CD4-positive, alpha-beta T cell (primary cell): ENCODE measurements around the gene RBM46. TPM values are rescaled to one million over a fixed set of nuclear protein-coding genes. Genes with fewer than 3 reads are reported as not detected.

Experiments used
- ATAC-seq: fragments of 200-7000 bp; cut with Tn5 transposase; one replicate; pipeline ENCODE4 v1.10.0; 2022; ENCODE audit warnings: mild to moderate bottlenecking; ENCODE audit not compliant: poor library complexity
- CTCF ChIA-PET: fragments of 350-600 bp; sonication (Branson Sonifier 250); formaldehyde crosslinking; loops from one replicate; lab custom pipeline; 2021; ENCODE audit warnings: antibody characterized with exemption, inconsistent platforms; lab: Charles Lee
- POLR2A ChIA-PET: fragments of 350-600 bp; sonication (Branson Sonifier 250); formaldehyde crosslinking; loops from one replicate; lab custom pipeline; 2021; ENCODE audit warnings: antibody characterized with exemption, inconsistent platforms; lab: Charles Lee
- DNase-seq, 14 experiments: peaks; one replicate each; pipeline ENCODE4 v3.0.0-alpha.2; 2013 to 2020; ENCODE audit warnings: mixed read lengths in 2 of 14
- H3K27ac ChIP-seq, 2 donors: one replicate each; pipeline versions ENCODE4 v1.5.1 to v1.7.0; 2013; ENCODE audit warnings: low read length in 2 of 2, low read depth in 1 of 2, mild to moderate bottlenecking in 1 of 2
- H3K27me3 ChIP-seq, 2 experiments: 1 replicate in 1 of 2; 2 replicates in 1 of 2; pipeline versions ENCODE4 v1.6.1 to v1.7.0; 2013; ENCODE audit warnings: low read length in 2 of 2, control low read depth in 1 of 2, mild to moderate bottlenecking in 1 of 2, moderate library complexity in 1 of 2; ENCODE audit not compliant: insufficient read depth in 2 of 2, control insufficient read depth in 1 of 2
- H3K36me3 ChIP-seq: one replicate; pipeline ENCODE4 v1.6.1; 2013; ENCODE audit warnings: low read length, control low read depth; ENCODE audit not compliant: insufficient read depth
- H3K4me1 ChIP-seq: one replicate; pipeline ENCODE4 v1.6.1; 2013; ENCODE audit warnings: low read length, control low read depth; ENCODE audit not compliant: insufficient read depth
- H3K4me3 ChIP-seq: one replicate; pipeline ENCODE4 v1.5.1; 2013; ENCODE audit warnings: mild to moderate bottlenecking, low read length, moderate library complexity
- H3K9me3 ChIP-seq, 2 experiments: 1 replicate in 1 of 2; 2 replicates in 1 of 2; pipeline versions ENCODE4 v1.6.1 to v1.7.0; 2013; ENCODE audit warnings: low read length in 2 of 2, mild to moderate bottlenecking in 2 of 2, control low read depth in 1 of 2, moderate library complexity in 1 of 2; ENCODE audit not compliant: control insufficient read depth in 1 of 2, insufficient read depth in 1 of 2
- H3K27ac Mint-ChIP-seq: one replicate; pipeline ENCODE4 v1.8.0; 2020; ENCODE audit warnings: mixed read lengths
- H3K27me3 Mint-ChIP-seq: one replicate; pipeline ENCODE4 v1.8.0; 2021; ENCODE audit warnings: mixed read lengths
- H3K36me3 Mint-ChIP-seq: one replicate; pipeline ENCODE4 v1.8.0; 2021; ENCODE audit warnings: low read depth, mixed read lengths
- H3K4me1 Mint-ChIP-seq: one replicate; pipeline ENCODE4 v1.8.0; 2021; ENCODE audit warnings: low read depth, mixed read lengths
- H3K4me3 Mint-ChIP-seq: one replicate; pipeline ENCODE4 v1.8.0; 2020; ENCODE audit warnings: mild to moderate bottlenecking, mixed read lengths
- H3K9me3 Mint-ChIP-seq: one replicate; pipeline ENCODE4 v1.8.0; 2020; ENCODE audit warnings: mixed read lengths
- intact Hi-C, 2 experiments: fragments of 100-400 bp; cut with DNase I in 1 of 2; cut with micrococcal nuclease in 1 of 2; formaldehyde crosslinking; loops; one replicate each; pipeline versions ENCODE4 v1.15.1 to v1.9.0; 2023 to 2025; cut with DNase I, micrococcal nuclease
- polyA plus RNA-seq, 2 donors: library from polyadenylated mRNA; unstranded; fragments of 120-200 nt; gene quantifications; one replicate each; pipeline ENCODE4 v1.2.1, GENCODE V29; 2013
- total RNA-seq, 174 experiments: library from RNA in 2 of 174; stranded (reverse) in 2 of 174; gene quantifications; one replicate each; pipeline ENCODE4 v1.2.3 and lab custom pipeline; 2021 to 2026
- TF ChIP-seq, protein P1 (sequence below): fragments of 200-600 bp; IDR thresholded peaks from one replicate; pipeline ENCODE4 v1.8.0; 2022; ENCODE audit warnings: antibody characterized with exemption, mild to moderate bottlenecking

Gene RBM46
- total RNA-seq (not detected), total RNA-seq (lab: John Stamatoyannopoulos, UW) (0 to 0.11 (median 0) reads per million in 172 experiments)
- polyA plus RNA-seq (2013, experiment 1 of 2) = not detected
- polyA plus RNA-seq (2013, experiment 2 of 2) = not detected

DNA sequence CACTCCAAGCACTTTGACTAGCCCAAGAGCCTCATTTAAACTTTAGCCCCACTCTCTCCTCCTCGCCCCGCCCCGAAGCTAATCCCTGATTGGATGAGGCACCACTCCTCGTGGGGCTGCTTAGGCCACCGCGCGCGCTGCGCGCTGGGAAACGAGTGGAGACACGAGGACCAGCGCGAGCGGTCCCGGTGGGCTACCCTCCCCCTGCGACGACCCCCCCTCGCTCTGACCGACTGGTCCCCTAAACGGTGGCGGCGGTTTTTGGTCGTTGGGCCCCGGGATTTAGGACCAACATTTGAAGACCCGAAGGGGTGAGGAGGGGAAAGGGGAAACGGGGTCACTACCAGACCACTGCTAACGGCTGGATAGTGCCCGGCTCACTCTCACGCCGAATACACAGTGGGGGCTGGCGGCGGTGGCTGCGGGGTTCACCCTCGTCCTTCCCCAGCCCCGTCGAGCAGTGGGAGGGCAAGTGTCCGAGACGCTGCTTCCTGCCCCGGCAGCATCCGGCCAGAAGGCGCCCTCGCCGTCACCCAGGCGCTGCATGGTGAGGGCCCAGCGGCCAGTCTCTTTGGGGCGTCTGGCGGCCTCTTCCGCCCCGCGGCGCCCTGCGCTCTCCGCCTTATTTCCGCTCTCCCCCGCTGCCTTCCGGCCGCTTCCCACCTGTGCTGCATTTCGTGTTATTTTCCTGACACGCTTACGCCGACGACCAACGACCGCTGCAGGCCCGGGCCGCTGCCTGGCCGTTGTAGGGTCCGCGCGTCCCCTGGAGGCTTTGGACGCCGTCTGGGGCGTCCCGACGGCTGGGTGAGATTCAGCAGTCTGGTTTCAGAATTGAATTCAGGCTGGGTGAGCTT is at the start of gene RBM46:
Gene RBM46, plus strand, starts transcription at position 147 of the 857 bp plus-strand sequence. CDS start 15,481 bp downstream, outside the sequence.
- Mint-ChIP-seq H3K4me1 (no peaks in the 10 kb centered on the region), H3K27ac (no peak within 1 kb of the TSS), H3K36me3 (no peaks in the 10 kb centered on the region), H3K27me3 (peaks cover 46% of the 10 kb centered on the region), H3K9me3 (peaks cover 4% of the 10 kb centered on the region), H3K4me3 (no peak within 1 kb of the TSS)
- H3K4me3 ChIP-seq = no peak within 1 kb of the TSS
- H3K27me3 ChIP-seq = peaks cover 3 to 5% of the 10 kb centered on the region in 2 experiments
- peaks cover 0 to 13% of the 10 kb centered on the region in 2 experiments for H3K9me3 ChIP-seq
- intact Hi-C loops = no loop called here
- no peaks in the 10 kb centered on the region for H3K36me3 ChIP-seq
- H3K4me1 ChIP-seq = no peaks in the 10 kb centered on the region
- ChIA-PET CTCF (no interaction called here), POLR2A (no interaction called here)
- ATAC-seq (no peak), DNase-seq (no peak)
- H3K27ac ChIP-seq = no peak within 1 kb of the TSS
- TF ChIP-seq, protein P1, sequence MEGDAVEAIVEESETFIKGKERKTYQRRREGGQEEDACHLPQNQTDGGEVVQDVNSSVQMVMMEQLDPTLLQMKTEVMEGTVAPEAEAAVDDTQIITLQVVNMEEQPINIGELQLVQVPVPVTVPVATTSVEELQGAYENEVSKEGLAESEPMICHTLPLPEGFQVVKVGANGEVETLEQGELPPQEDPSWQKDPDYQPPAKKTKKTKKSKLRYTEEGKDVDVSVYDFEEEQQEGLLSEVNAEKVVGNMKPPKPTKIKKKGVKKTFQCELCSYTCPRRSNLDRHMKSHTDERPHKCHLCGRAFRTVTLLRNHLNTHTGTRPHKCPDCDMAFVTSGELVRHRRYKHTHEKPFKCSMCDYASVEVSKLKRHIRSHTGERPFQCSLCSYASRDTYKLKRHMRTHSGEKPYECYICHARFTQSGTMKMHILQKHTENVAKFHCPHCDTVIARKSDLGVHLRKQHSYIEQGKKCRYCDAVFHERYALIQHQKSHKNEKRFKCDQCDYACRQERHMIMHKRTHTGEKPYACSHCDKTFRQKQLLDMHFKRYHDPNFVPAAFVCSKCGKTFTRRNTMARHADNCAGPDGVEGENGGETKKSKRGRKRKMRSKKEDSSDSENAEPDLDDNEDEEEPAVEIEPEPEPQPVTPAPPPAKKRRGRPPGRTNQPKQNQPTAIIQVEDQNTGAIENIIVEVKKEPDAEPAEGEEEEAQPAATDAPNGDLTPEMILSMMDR = no peak

DNA sequence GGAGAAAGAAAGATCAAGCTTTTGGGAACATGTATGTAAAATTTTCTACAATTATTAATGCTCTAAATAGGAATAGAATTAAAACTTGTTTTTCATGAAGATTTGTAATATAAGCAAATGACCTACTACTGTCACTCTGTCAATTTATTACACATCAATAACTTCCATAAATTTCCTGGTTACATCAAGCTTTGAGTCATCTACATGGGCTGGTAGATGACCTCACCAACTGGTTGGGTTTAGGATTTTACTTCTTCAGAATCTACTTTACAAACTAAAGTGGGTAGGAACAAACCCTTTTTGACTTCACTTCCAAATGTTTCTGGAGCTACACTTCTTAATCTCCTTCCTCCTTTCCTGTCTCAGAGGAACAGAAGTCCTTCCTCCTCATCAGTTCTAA is 49.3 kb upstream of the RBM46 start:
- Histone ChIP-seq H3K36me3 (no peaks in the 10 kb centered on the region), H3K27ac (no peak overlapping the region), H3K4me3 (no peak overlapping the region), H3K4me1 (no peaks in the 10 kb centered on the region), H3K9me3 (no peaks in the 10 kb centered on the region), H3K27me3 (no peaks in the 10 kb centered on the region)
- H3K27me3 Mint-ChIP-seq = peaks cover 31% of the 10 kb centered on the region
- CTCF ChIA-PET = interaction anchor here (1.8 kb wide), 1 partner anchor 9 kb away, joined by 5 read pairs; no protein-coding TSS in a partner anchor
- H3K36me3 Mint-ChIP-seq = no peaks in the 10 kb centered on the region
- POLR2A ChIA-PET = no interaction called here
- ATAC-seq (no peak), DNase-seq (no peak)
- no peaks in the 10 kb centered on the region for H3K4me1 Mint-ChIP-seq
- intact Hi-C loops = no loop called here
- no peak overlapping the region for H3K4me3 Mint-ChIP-seq
- TF ChIP-seq, protein P1 = no peak
- H3K9me3 Mint-ChIP-seq = no peaks in the 10 kb centered on the region
- no peak overlapping the region for H3K27ac Mint-ChIP-seq

- no peaks in the 10 kb centered on the region for H3K36me3 Mint-ChIP-seq
- H3K9me3 Mint-ChIP-seq = no peaks in the 10 kb centered on the region
- H3K4me1 ChIP-seq = no peaks in the 10 kb centered on the region
- no peak for DNase-seq
- no peaks in the 10 kb centered on the region for H3K9me3 ChIP-seq
- no peak overlapping the region for H3K4me3 ChIP-seq
- no peak overlapping the region for H3K4me3 Mint-ChIP-seq
- H3K4me1 Mint-ChIP-seq = no peaks in the 10 kb centered on the region
- ChIA-PET CTCF (interaction anchor here (1.8 kb wide), 1 partner anchor 10 kb away, joined by 5 read pairs; no protein-coding TSS in a partner anchor), POLR2A (no interaction called here)
- H3K27me3 Mint-ChIP-seq = peaks cover 32% of the 10 kb centered on the region
- ATAC-seq = no peak
- H3K27ac ChIP-seq = no peak overlapping the region
- TF ChIP-seq, protein P1 = no peak
- intact Hi-C loops = no loop called here
- H3K27me3 ChIP-seq = no peaks in the 10 kb centered on the region
- no peaks in the 10 kb centered on the region for H3K36me3 ChIP-seq
- H3K27ac Mint-ChIP-seq = no peak overlapping the region
Measured at GRCh38 chr4:154732669-154733068, 48.4 kb upstream of the RBM46 start.
